D341Med (cell line): ENCODE data around the gene MAN1C1.
"Not testable (repeated sequence)": the region's sequence is repeated elsewhere in the genome, so short reads cannot be mapped to it uniquely, and the experiment has no call there.

Experiments used
- DNase-seq: peaks from one replicate; pipeline ENCODE4 v3.0.0; 2012; ENCODE audit warnings: low spot score

Gene MAN1C1

GRCh38 chr1:25698252-25698651 lies 81.7 kb downstream of the MAN1C1 start:
- DNase-seq, result no peak

- DNase-seq, result not testable (repeated sequence)
Measured at GRCh38 chr1:25699059-25699458, 82.5 kb downstream of the MAN1C1 start.

GRCh38 chr1:25699500-25700143 lies 83.0 kb downstream of the MAN1C1 start:
- DNase-seq, result no peak

- no peak for DNase-seq
Measured at GRCh38 chr1:25700144-25700523, 83.5 kb downstream of the MAN1C1 start.

GRCh38 chr1:25700626-25701025 lies 84.0 kb downstream of the MAN1C1 start:
- no peak for DNase-seq

GRCh38 chr1:25701030-25701785 lies 84.6 kb downstream of the MAN1C1 start:
- no peak for DNase-seq

- DNase-seq, result no peak
Measured at GRCh38 chr1:25702101-25702775, 85.6 kb downstream of the MAN1C1 start.

- DNase-seq, result no peak
Measured at GRCh38 chr1:25703041-25703440, 86.5 kb downstream of the MAN1C1 start.

- DNase-seq, result no peak
Measured at GRCh38 chr1:25703671-25704266, 87.2 kb downstream of the MAN1C1 start.

GRCh38 chr1:25704267-25704691 lies 87.7 kb downstream of the MAN1C1 start:
- no peak for DNase-seq

GRCh38 chr1:25705699-25706098 lies 89.1 kb downstream of the MAN1C1 start:
- no peak for DNase-seq

GRCh38 chr1:25706146-25707089 lies 89.8 kb downstream of the MAN1C1 start:
- no peak for DNase-seq

GRCh38 chr1:25707280-25708016 lies 90.9 kb downstream of the MAN1C1 start:
- DNase-seq, result no peak

GRCh38 chr1:25710583-25711347 lies 94.2 kb downstream of the MAN1C1 start:
- DNase-seq, result no peak

GRCh38 chr1:25711555-25712298 lies 95.1 kb downstream of the MAN1C1 start:
- no peak for DNase-seq

GRCh38 chr1:25712299-25712970 lies 95.8 kb downstream of the MAN1C1 start:
- DNase-seq, result no peak

- DNase-seq, result no peak
Measured at GRCh38 chr1:25713961-25714360, 97.4 kb downstream of the MAN1C1 start.

GRCh38 chr1:25714372-25714931 lies 97.9 kb downstream of the MAN1C1 start:
- DNase-seq, result no peak
